Endodermal cell (in vitro differentiated cells): ENCODE results near the gene ZNF599. TPM values are rescaled to one million over a fixed set of nuclear protein-coding genes. Genes with fewer than 3 reads are reported as not detected.
"Not testable (repeated sequence)": the region's sequence is repeated elsewhere in the genome, so short reads cannot be mapped to it uniquely, and the experiment has no call there.

ENCODE experiments used
- DNase-seq: peaks from one replicate; pipeline ENCODE4 v3.0.0-alpha.2; 2017
- H3K27ac ChIP-seq: 2 replicates; pipeline ENCODE4 v1.5.1; 2013; ENCODE audit warnings: mild to moderate bottlenecking, low read depth, low read length, moderate library complexity
- H3K27me3 ChIP-seq: 2 replicates; pipeline ENCODE4 v1.6.1; 2013; ENCODE audit warnings: mild to moderate bottlenecking, low read length, moderate library complexity; ENCODE audit not compliant: insufficient read depth, control insufficient read depth, poor library complexity, severe bottlenecking
- H3K36me3 ChIP-seq: 2 replicates; pipeline ENCODE4 v1.7.0; 2013; ENCODE audit warnings: mild to moderate bottlenecking, low read length, moderate library complexity; ENCODE audit not compliant: control insufficient read depth, insufficient read depth
- H3K4me1 ChIP-seq: one replicate; pipeline ENCODE4 v1.7.0; 2013; ENCODE audit warnings: low read length; ENCODE audit not compliant: control insufficient read depth, insufficient read depth
- H3K4me3 ChIP-seq: 2 replicates; pipeline ENCODE4 v1.5.1; 2013; ENCODE audit warnings: mild to moderate bottlenecking, low read length, moderate library complexity
- H3K9ac ChIP-seq: 2 replicates; pipeline ENCODE4 v1.6.1; 2013; ENCODE audit warnings: mild to moderate bottlenecking, low read length, moderate library complexity; ENCODE audit not compliant: poor library complexity, severe bottlenecking; ENCODE audit errors: extremely low read depth
- H3K9me3 ChIP-seq: 2 replicates; pipeline ENCODE4 v1.6.1; 2013; ENCODE audit warnings: mild to moderate bottlenecking, low read length, moderate library complexity; ENCODE audit not compliant: control insufficient read depth
- H3K27ac Mint-ChIP-seq: 2 replicates; pipeline ENCODE4 v1.8.0; 2020; ENCODE audit warnings: mixed read lengths
- H3K27me3 Mint-ChIP-seq: 2 replicates; pipeline ENCODE4 v1.8.0; 2021; ENCODE audit warnings: mild to moderate bottlenecking, mixed read lengths; ENCODE audit not compliant: insufficient read depth
- H3K36me3 Mint-ChIP-seq: 2 replicates; pipeline ENCODE4 v1.8.0; 2020; ENCODE audit warnings: low read depth, mixed read lengths
- H3K4me1 Mint-ChIP-seq: 2 replicates; pipeline ENCODE4 v1.8.0; 2020; ENCODE audit warnings: mixed read lengths
- H3K4me3 Mint-ChIP-seq: 2 replicates; pipeline ENCODE4 v1.8.0; 2020; ENCODE audit warnings: mild to moderate bottlenecking, moderate library complexity, mixed read lengths
- H3K9me3 Mint-ChIP-seq: 2 replicates; pipeline ENCODE4 v1.8.0; 2020; ENCODE audit warnings: mild to moderate bottlenecking, mixed read lengths
- WGBS, 2 experiments: methylation state at CpG; one replicate each; pipeline versions ENCODE4 v1.1.5 to v1.1.7; 2013; ENCODE audit warnings: missing lambda C conversion rate in 2 of 2, mixed read lengths in 1 of 2; ENCODE audit not compliant: insufficient coverage in 1 of 2, insufficient read length in 1 of 2; 5-methylcytosine and 5-hydroxymethylcytosine counted together
- total RNA-seq, 2 donors: library from RNA; stranded (reverse); fragmentation: NEBNext Ultra II Directional in 1 of 2; extraction: Animal tissue kit (Norgen Biotek cat#: 25700) in 1 of 2; gene quantifications; 2 replicates in 1 of 2; 3 replicates in 1 of 2; pipeline ENCODE4 v1.2.1, GENCODE V29; 2021
- TF ChIP-seq, protein P1 (sequence below): fragments of 200-600 bp; sonication (generic); conservative IDR thresholded peaks from 2 replicates; pipeline ENCODE4 v1.5.0; 2021; ENCODE audit warnings: antibody characterized with exemption, mild to moderate bottlenecking

The ZNF599 gene
- total RNA-seq, 2 donors from 2014 or later = 5.7 to 5.8 TPM

DNA sequence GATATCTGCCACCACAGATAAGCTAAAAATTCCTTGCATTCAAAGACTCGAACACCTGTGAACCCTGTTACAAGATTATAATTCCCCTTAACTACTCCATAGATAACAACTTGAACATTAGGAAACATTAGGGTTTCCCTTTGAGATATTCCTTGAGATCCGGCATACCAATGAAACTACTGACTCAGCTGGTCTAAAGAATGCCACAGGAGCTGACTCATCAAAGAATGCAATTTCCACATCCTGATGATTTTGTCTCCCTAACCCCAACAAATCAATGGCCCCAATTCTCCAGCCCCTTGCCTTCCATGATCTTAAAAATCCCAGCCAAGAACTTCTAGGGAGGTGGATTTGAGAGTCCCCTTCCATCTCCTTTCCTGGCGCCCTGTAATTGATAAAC is 35.6 kb upstream of the ZNF599 start:
- H3K4me3 ChIP-seq = no peak overlapping the region
- H3K27ac ChIP-seq = no peak overlapping the region
- H3K9me3 ChIP-seq = peaks cover 25% of the 10 kb centered on the region
- no peaks in the 10 kb centered on the region for H3K27me3 ChIP-seq
- Mint-ChIP-seq H3K4me3 (no peak overlapping the region), H3K9me3 (peaks cover 41% of the 10 kb centered on the region), H3K4me1 (peaks cover 5% of the 10 kb centered on the region), H3K27me3 (peaks cover 15% of the 10 kb centered on the region), H3K27ac (no peak overlapping the region), H3K36me3 (peaks cover 2% of the 10 kb centered on the region)
- TF ChIP-seq, protein P1, sequence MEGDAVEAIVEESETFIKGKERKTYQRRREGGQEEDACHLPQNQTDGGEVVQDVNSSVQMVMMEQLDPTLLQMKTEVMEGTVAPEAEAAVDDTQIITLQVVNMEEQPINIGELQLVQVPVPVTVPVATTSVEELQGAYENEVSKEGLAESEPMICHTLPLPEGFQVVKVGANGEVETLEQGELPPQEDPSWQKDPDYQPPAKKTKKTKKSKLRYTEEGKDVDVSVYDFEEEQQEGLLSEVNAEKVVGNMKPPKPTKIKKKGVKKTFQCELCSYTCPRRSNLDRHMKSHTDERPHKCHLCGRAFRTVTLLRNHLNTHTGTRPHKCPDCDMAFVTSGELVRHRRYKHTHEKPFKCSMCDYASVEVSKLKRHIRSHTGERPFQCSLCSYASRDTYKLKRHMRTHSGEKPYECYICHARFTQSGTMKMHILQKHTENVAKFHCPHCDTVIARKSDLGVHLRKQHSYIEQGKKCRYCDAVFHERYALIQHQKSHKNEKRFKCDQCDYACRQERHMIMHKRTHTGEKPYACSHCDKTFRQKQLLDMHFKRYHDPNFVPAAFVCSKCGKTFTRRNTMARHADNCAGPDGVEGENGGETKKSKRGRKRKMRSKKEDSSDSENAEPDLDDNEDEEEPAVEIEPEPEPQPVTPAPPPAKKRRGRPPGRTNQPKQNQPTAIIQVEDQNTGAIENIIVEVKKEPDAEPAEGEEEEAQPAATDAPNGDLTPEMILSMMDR = no peak
- 93 to 95% methylated on average over 2 to 3 of the region's 3 CpGs for WGBS, 2 experiments
- H3K9ac ChIP-seq = no peak overlapping the region
- no peaks in the 10 kb centered on the region for H3K4me1 ChIP-seq
- H3K36me3 ChIP-seq = no peaks in the 10 kb centered on the region
- no peak for DNase-seq

DNA sequence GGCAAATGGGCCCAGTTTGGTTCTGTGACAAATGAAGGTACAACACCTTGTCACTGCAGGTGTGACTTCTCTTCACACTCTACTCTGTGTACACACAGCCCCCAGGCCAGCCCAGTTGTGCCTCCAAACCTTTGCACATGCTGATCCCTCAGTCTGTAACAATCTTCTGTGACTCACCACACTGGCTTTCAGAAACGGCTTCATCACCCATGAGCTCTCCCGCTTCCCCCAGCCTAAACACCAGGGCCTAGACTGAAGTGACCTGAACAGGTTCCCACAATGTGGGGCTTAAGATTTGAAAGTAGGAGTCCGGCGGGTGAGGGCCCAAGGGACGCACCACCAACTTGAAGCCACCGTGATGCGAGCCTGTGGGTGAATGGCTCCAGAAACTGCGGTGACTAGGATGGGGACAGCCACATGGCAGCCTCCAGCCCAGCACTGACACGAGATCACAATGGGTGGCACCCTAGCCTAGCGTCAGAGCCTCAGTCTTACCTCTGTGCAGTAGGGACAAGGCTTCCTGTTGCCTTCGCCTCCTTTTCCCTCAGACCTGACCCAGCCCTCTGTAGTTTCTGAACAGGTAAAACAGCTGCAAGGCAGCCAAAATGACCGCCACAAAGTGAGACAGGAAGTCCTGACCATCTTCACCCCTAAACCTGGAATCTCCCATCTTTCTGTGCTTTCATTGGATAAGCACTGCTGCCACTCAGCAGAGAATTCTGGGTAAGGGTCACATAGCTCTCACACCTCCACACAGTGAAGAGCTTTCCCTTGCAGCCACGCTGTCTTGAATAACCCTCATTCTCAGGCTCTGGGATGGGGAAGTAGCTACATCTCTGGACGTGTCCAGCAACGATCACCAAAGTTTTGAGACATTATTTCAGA is 34.2 kb upstream of the ZNF599 start:
- no peak overlapping the region for H3K9ac ChIP-seq
- DNase-seq = no peak
- H3K4me1 ChIP-seq = no peaks in the 10 kb centered on the region
- no peak overlapping the region for H3K27ac ChIP-seq
- H3K4me1 Mint-ChIP-seq = peaks cover 5% of the 10 kb centered on the region
- H3K4me3 Mint-ChIP-seq = no peak overlapping the region
- 89 to 94% methylated on average over 9 to 15 of the region's 15 CpGs for WGBS, 2 experiments
- H3K4me3 ChIP-seq = no peak overlapping the region
- H3K9me3 Mint-ChIP-seq = peaks cover 48% of the 10 kb centered on the region
- peaks cover 16% of the 10 kb centered on the region for H3K27me3 Mint-ChIP-seq
- peaks cover 25% of the 10 kb centered on the region for H3K9me3 ChIP-seq
- H3K36me3 ChIP-seq = no peaks in the 10 kb centered on the region
- H3K36me3 Mint-ChIP-seq = peaks cover 2% of the 10 kb centered on the region
- no peak overlapping the region for H3K27ac Mint-ChIP-seq
- no peaks in the 10 kb centered on the region for H3K27me3 ChIP-seq
- TF ChIP-seq, protein P1 = no peak

DNA sequence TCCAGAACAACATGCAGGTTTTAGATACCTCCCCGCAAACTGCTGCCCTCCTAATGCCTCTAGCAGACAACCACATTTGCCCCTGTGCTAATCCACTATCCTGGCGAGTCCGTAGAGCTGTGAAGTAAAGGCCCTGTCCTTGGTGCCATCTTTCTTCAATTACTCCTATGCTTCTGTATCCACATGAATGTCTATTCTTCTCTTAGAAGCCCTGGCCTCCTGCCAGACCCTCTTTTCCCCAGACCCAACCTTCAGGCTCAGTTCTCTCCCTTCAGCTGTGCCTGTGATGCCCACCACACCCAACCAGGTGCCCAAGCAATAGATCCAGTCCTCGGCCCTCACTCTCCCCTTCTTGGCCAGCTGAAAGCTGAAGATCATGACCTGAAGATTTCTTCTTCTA is 31.1 kb upstream of the ZNF599 start:
- WGBS, 2 experiments = 82 to 84% methylated on average over 2 to 4 of the region's 4 CpGs
- H3K4me1 Mint-ChIP-seq = no peaks in the 10 kb centered on the region
- H3K4me3 Mint-ChIP-seq = no peak overlapping the region
- H3K9me3 Mint-ChIP-seq = peaks cover 57% of the 10 kb centered on the region
- H3K9me3 ChIP-seq = peaks cover 19% of the 10 kb centered on the region
- H3K27me3 Mint-ChIP-seq = peaks cover 17% of the 10 kb centered on the region
- TF ChIP-seq, protein P1 = no peak
- H3K27me3 ChIP-seq = no peaks in the 10 kb centered on the region
- no peaks in the 10 kb centered on the region for H3K4me1 ChIP-seq
- H3K27ac ChIP-seq = no peak overlapping the region
- no peaks in the 10 kb centered on the region for H3K36me3 Mint-ChIP-seq
- no peak for DNase-seq
- H3K27ac Mint-ChIP-seq = no peak overlapping the region
- H3K4me3 ChIP-seq = no peak overlapping the region
- H3K36me3 ChIP-seq = no peaks in the 10 kb centered on the region
- H3K9ac ChIP-seq = no peak overlapping the region

DNA sequence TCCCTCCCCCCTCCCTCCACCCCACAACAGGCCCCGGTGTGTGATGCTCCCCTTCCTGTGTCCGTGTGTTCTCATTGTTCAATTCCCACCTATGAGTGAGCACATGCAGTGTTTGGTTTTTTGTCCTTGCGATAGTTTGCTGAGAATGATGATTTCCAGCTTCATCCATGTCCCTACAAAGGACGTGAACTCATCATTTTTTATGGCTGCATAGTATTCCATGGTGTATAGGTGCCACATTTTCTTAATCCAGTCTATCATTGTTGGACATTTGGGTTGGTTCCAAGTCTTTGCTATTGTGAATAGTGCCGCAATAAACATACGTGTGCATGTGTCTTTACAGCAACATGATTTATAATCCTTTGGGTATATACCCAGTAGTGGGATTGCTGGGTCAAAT is 23.9 kb upstream of the ZNF599 start:
- H3K9me3 ChIP-seq, H3K4me1 Mint-ChIP-seq, H3K27me3 ChIP-seq, H3K27ac ChIP-seq, H3K36me3 Mint-ChIP-seq, H3K9ac ChIP-seq, DNase-seq, H3K4me3 Mint-ChIP-seq, H3K27ac Mint-ChIP-seq, H3K4me1 ChIP-seq, H3K4me3 ChIP-seq, H3K36me3 ChIP-seq: not testable (repeated sequence)
- Mint-ChIP-seq H3K27me3 (peaks cover 22% of the 10 kb centered on the region), H3K9me3 (peaks cover 43% of the 10 kb centered on the region)
- 81% methylated on average over 3 of the region's 6 CpGs; no CpG with 5 or more reads in 1 of the 2 experiments for WGBS, 2 experiments
